Measurements from ENCODE around the gene FHIT. TPM values are rescaled to one million over a fixed set of nuclear protein-coding genes. Genes with fewer than 3 reads are reported as not detected.

FHIT gene
- total RNA-seq, 1 experiment from 2014 or later, result 3.6 TPM

- Histone ChIP-seq H3K9me2 (replicated peaks; ENCODE audit: low read length) (no peaks in the 10 kb centered on the region), H3K4me1 (ENCODE audit: insufficient read depth, low read length) (no peaks in the 10 kb centered on the region), H3K9me3 (ENCODE audit: low read length) (no peaks in the 10 kb centered on the region), H3K9ac (ENCODE audit: low read length) (no peak overlapping the region), H2AFZ (ENCODE audit: low read length) (no peak overlapping the region), H3K36me3 (ENCODE audit: low read depth, low read length) (no peaks in the 10 kb centered on the region), H3K4me3 (ENCODE audit: low read length) (no peak overlapping the region), H3K79me2 (ENCODE audit: low read length) (no peaks in the 10 kb centered on the region), H3K27me3 (ENCODE audit: low read length) (0 out of 2 replicates have a peak, but pooled peaks cover 3% of the 10 kb centered on the region), H4K20me1 (ENCODE audit: low read length) (no peaks in the 10 kb centered on the region), H3F3A (ENCODE audit: low read length, unreplicated experiment) (no peaks in the 10 kb centered on the region), H3K4me2 (ENCODE audit: low read length) (no peak overlapping the region), H3K27ac (ENCODE audit: low read length) (no peak overlapping the region)
- CTCF ChIA-PET, result no interaction called here
- ATAC-seq, result no peak
- POLR2A ChIA-PET (ENCODE audit: unreplicated experiment), result no interaction called here
- BruUV-seq (replicated peaks), result no TSS peak
- intact Hi-C loops (cut with micrococcal nuclease), result no loop called here
- no peak for DNase-seq
- no peak for TF ChIP-seq EZH2 (IDR thresholded peaks at IDR 0.05; ENCODE audit: low read length, unreplicated experiment)
- no peak for TF ChIP-seq CTCF (conservative IDR thresholded peaks at IDR 0.05; ENCODE audit: low read depth, low read length)
- no peak for TF ChIP-seq EZH2phosphoT487 (IDR thresholded peaks at IDR 0.05; ENCODE audit: borderline replicate concordance, low read length)
These were observed 32.6 kb upstream of the FHIT start for GRCh38 chr3:61283876-61284275.

- no peak overlapping the region for H3K9ac ChIP-seq (ENCODE audit: low read length)
- no peak overlapping the region for H3K4me3 ChIP-seq (ENCODE audit: low read length)
- H3K9me3 ChIP-seq (ENCODE audit: low read length), result no peaks in the 10 kb centered on the region
- no peak overlapping the region for H3K27ac ChIP-seq (ENCODE audit: low read length)
- no peak overlapping the region for H3K4me2 ChIP-seq (ENCODE audit: low read length)
- H3K36me3 ChIP-seq (ENCODE audit: low read depth, low read length), result no peaks in the 10 kb centered on the region
- no TSS peak for BruUV-seq (replicated peaks)
- H4K20me1 ChIP-seq (ENCODE audit: low read length), result no peaks in the 10 kb centered on the region
- no peaks in the 10 kb centered on the region for H3K9me2 ChIP-seq (replicated peaks; ENCODE audit: low read length)
- H2AFZ ChIP-seq (ENCODE audit: low read length), result no peak overlapping the region
- POLR2A ChIA-PET (ENCODE audit: unreplicated experiment), result no interaction called here
- no peaks in the 10 kb centered on the region for H3K4me1 ChIP-seq (ENCODE audit: insufficient read depth, low read length)
- CTCF ChIA-PET, result no interaction called here
- ATAC-seq (no peak), DNase-seq (no peak)
- H3K79me2 ChIP-seq (ENCODE audit: low read length), result no peaks in the 10 kb centered on the region
- TF ChIP-seq EZH2 (IDR thresholded peaks at IDR 0.05; ENCODE audit: low read length, unreplicated experiment) (no peak), CTCF (conservative IDR thresholded peaks at IDR 0.05; ENCODE audit: low read depth, low read length) (no peak), EZH2phosphoT487 (IDR thresholded peaks at IDR 0.05; ENCODE audit: borderline replicate concordance, low read length) (no peak)
- no peaks in the 10 kb centered on the region for H3F3A ChIP-seq (ENCODE audit: low read length, unreplicated experiment)
- no peaks in the 10 kb centered on the region; the same call in 1 of the 2 replicates for H3K27me3 ChIP-seq (ENCODE audit: low read length)
- intact Hi-C loops (cut with micrococcal nuclease), result no loop called here
These were observed 27.5 kb upstream of the FHIT start for GRCh38 chr3:61278713-61279112.

GRCh38 chr3:61277411-61277810 is 26.2 kb upstream of the FHIT start:
- H3K79me2 ChIP-seq (ENCODE audit: low read length), result no peaks in the 10 kb centered on the region
- DNase-seq (no peak), ATAC-seq (no peak)
- H3K27ac ChIP-seq (ENCODE audit: low read length), result no peak overlapping the region
- no peaks in the 10 kb centered on the region; the same call in 1 of the 2 replicates for H3K27me3 ChIP-seq (ENCODE audit: low read length)
- no peak overlapping the region for H3K4me3 ChIP-seq (ENCODE audit: low read length)
- no peak overlapping the region for H3K9ac ChIP-seq (ENCODE audit: low read length)
- no TSS peak for BruUV-seq (replicated peaks)
- no peaks in the 10 kb centered on the region for H3K9me3 ChIP-seq (ENCODE audit: low read length)
- ChIA-PET POLR2A (ENCODE audit: unreplicated experiment) (no interaction called here), CTCF (no interaction called here)
- H3K4me2 ChIP-seq (ENCODE audit: low read length), result no peak overlapping the region
- H4K20me1 ChIP-seq (ENCODE audit: low read length), result no peaks in the 10 kb centered on the region
- no peaks in the 10 kb centered on the region for H3F3A ChIP-seq (ENCODE audit: low read length, unreplicated experiment)
- no peaks in the 10 kb centered on the region for H3K36me3 ChIP-seq (ENCODE audit: low read depth, low read length)
- intact Hi-C loops (cut with micrococcal nuclease), result no loop called here
- no peak for TF ChIP-seq EZH2phosphoT487 (IDR thresholded peaks at IDR 0.05; ENCODE audit: borderline replicate concordance, low read length)
- TF ChIP-seq CTCF (conservative IDR thresholded peaks at IDR 0.05; ENCODE audit: low read depth, low read length), result no peak
- no peak for TF ChIP-seq EZH2 (IDR thresholded peaks at IDR 0.05; ENCODE audit: low read length, unreplicated experiment)
- H3K9me2 ChIP-seq (replicated peaks; ENCODE audit: low read length), result no peaks in the 10 kb centered on the region
- no peak overlapping the region for H2AFZ ChIP-seq (ENCODE audit: low read length)
- H3K4me1 ChIP-seq (ENCODE audit: insufficient read depth, low read length), result no peaks in the 10 kb centered on the region

All from PC-3 (cell line).